Adrenal gland (tissue), 12 donors: ENCODE measurements around the gene NUTM2E. TPM values are rescaled to one million over a fixed set of nuclear protein-coding genes. Genes with fewer than 3 reads are reported as not detected.
"Not testable (repeated sequence)": the region's sequence is repeated elsewhere in the genome, so short reads cannot be mapped to it uniquely, and the experiment has no call there.

Experiments used
- DNase-seq, 7 donors: peaks; one replicate each; pipeline ENCODE4 v3.0.0-alpha.2; 2019 to 2020
- H3K27ac ChIP-seq, 5 donors: fragments of 200-600 bp; sonication (generic) in 4 of 5; 1 replicate in 3 of 5; 2 replicates in 2 of 5; pipeline versions ENCODE4 v1.5.1 to v1.8.0; 2016 to 2020; ENCODE audit warnings: mild to moderate bottlenecking in 1 of 5
- H3K27me3 ChIP-seq: fragments of 200-600 bp; 2 replicates; pipeline ENCODE4 v1.8.0; 2021
- H3K36me3 ChIP-seq, 2 donors: fragments of 200-600 bp; replicated peaks in 1 of 2; 1 replicate in 1 of 2; 2 replicates in 1 of 2; pipeline versions ENCODE4 v1.5.1 to v1.8.0; 2018 to 2022
- H3K4me1 ChIP-seq, 2 donors: fragments of 200-600 bp; replicated peaks in 1 of 2; 1 replicate in 1 of 2; 2 replicates in 1 of 2; pipeline versions ENCODE4 v1.5.1 to v1.8.0; 2018 to 2021
- H3K4me3 ChIP-seq, 4 donors: fragments of 200-600 bp; sonication (generic) in 3 of 4; one replicate each; pipeline ENCODE4 v1.5.1; 2016 to 2018
- H3K9me3 ChIP-seq, 3 donors: fragments of 200-600 bp; sonication (generic) in 1 of 3; replicated peaks in 1 of 3; 1 replicate in 2 of 3; 2 replicates in 1 of 3; pipeline versions ENCODE4 v1.5.1 to v1.8.0; 2016 to 2021
- WGBS, 4 donors: extraction: QIAGEN DNeasy Blood & Tissue Kit in 2 of 4; methylation state at CpG; one replicate each; pipeline versions ENCODE4 v1.1.5 to v1.1.7; 2013 to 2017; 5-methylcytosine and 5-hydroxymethylcytosine counted together
- intact Hi-C, 2 donors: fragments of 100-400 bp; cut with DNase I; formaldehyde crosslinking; loops; one replicate each; pipeline versions ENCODE4 v1.14.1 to v1.15.0; 2022 to 2023
- polyA plus RNA-seq, 3 donors: library from polyadenylated mRNA; stranded (reverse); fragments of 200-250 nt in 2 of 3; fragments of 350-450 nt in 1 of 3; fragmentation: Illumina TruSeq in 1 of 3; extraction: RNeasy Lipid Tissue Mini Kit (QIAGEN cat#74804) in 1 of 3; gene quantifications; one replicate each; pipeline ENCODE4 v1.2.3, GENCODE V29; 2013 to 2014
- total RNA-seq, 9 donors: library from RNA; depleted of rRNA in 4 of 9; stranded (reverse); fragments of >200 nt in 4 of 9; fragments of 120-200 nt in 1 of 9; fragmentation: NEBNext Ultra II Directional in 1 of 9; extraction: Animal tissue kit (Norgen Biotek cat#: 25700) in 1 of 9; gene quantifications; one replicate each; pipeline versions ENCODE4 v1.1.0 to v1.2.4, GENCODE V29; 2013 to 2023
- donor health status: healthy with polysubstance abuse.
- donor health status: Bipolar disorder and iron deficiency.
- donor health status: DM: yes; HTN: yes; CAD: no.
- donor health status: DM: no; HTN: no; CAD: no.
- donor health status: DM: no; HTN: no; CAD: no.
- donor health status: DM: yes; HTN: yes; CAD: no.

NUTM2E gene
- total and polyA plus RNA-seq, 12 donors: 0.11 to 0.30 (median 0.12) TPM; not detected in 9

DNA sequence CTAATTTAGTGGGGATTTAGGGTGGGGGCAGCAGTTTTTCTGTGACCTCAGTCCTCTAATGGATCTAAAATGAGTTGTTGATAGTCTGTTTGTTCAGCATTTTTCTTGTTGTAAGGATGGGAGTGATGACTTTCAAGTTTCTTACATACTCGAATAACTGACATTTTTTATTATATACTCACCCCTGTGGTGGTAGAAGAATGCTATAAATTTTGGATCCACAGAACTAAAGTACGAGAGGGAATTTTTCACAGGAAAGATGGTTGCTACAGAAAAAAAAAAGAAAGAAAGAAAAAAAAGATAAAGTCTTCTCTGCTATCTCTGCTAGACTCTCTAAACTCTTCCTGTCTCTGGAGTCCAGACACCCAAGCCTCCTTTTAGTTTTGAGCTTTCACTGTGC is 20.7 kb upstream of the NUTM2E start:
- H3K4me1 ChIP-seq, H3K27me3 ChIP-seq, H3K27ac ChIP-seq, H3K4me3 ChIP-seq, H3K9me3 ChIP-seq, intact Hi-C loops, DNase-seq, H3K36me3 ChIP-seq: not testable (repeated sequence)
- WGBS, 4 donors: 74 to 90% (median 84%) methylated on average over 2 of the region's 2 CpGs

DNA sequence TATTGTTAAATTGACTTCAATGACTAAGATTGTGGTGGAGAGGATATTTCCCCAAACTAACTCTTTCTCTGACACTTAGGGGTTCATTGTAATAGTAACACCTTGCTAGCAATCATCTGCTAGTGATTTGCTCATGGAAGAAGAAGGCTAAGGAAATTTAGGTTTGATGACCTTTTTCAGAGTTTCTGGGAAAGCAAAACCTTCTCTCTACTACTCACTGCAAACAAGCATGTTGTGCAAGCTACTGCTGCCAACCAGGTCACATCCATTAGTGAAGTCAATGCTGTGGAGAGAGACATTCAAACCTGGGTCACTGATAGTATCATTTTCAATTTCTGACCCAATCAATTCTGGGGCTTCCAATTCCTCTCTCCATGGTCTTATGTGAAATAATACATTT is 14.6 kb upstream of the NUTM2E start:
- H3K27me3 ChIP-seq, intact Hi-C loops, H3K4me1 ChIP-seq, H3K27ac ChIP-seq, DNase-seq, H3K36me3 ChIP-seq, H3K4me3 ChIP-seq, H3K9me3 ChIP-seq: not testable (repeated sequence)

DNA sequence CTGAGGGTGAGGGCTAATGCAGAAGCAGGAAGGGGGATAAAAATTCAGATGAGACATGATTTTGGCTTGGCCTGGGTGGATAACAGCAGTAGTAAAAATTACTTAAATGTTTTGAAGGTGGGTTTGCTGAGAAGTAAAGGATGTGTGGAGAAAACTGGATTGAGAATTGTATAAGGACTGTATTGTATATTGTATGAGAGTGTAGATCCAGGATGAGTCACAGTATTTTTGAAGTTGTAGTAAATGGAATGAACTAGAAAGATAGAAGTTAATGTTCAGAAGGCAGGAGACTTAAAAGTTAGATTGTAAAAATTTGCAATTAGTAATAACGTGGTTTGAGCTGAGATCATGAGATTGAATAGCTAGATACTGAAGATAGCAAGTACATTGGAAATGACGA is 10.2 kb upstream of the NUTM2E start:
- H3K9me3 ChIP-seq, H3K27me3 ChIP-seq, H3K27ac ChIP-seq, H3K36me3 ChIP-seq, H3K4me1 ChIP-seq, intact Hi-C loops, H3K4me3 ChIP-seq, DNase-seq: not testable (repeated sequence)
- WGBS, 4 donors: 63% methylated on average over 1 of the region's 2 CpGs; no CpG with 5 or more reads in 3 of the 4 donors

DNA sequence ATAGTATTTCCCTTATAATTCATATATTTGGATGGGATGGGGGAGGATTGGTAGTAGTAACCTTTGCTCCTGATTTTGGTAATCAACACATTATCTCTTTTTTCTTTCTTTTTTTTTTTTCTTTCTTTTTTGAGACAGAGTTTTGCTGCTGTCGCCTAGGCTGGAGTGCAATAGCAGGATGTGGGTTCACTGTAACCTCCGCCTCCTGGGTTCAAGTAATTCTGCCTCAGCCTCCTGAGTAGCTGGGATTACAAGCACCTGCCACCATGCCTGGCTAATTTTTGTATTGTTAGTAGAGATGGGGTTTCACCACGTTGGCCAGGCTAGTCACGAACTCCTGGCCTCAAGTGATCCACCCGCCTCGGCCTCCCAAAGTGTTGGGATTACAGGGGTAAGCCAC is 3.2 kb upstream of the NUTM2E start:
- H3K27me3 ChIP-seq, intact Hi-C loops, H3K9me3 ChIP-seq, H3K27ac ChIP-seq, H3K4me3 ChIP-seq, H3K36me3 ChIP-seq, DNase-seq, H3K4me1 ChIP-seq: not testable (repeated sequence)
- 85 to 94% (median 94%) methylated on average over 6 of the region's 6 CpGs for WGBS, 4 donors

DNA sequence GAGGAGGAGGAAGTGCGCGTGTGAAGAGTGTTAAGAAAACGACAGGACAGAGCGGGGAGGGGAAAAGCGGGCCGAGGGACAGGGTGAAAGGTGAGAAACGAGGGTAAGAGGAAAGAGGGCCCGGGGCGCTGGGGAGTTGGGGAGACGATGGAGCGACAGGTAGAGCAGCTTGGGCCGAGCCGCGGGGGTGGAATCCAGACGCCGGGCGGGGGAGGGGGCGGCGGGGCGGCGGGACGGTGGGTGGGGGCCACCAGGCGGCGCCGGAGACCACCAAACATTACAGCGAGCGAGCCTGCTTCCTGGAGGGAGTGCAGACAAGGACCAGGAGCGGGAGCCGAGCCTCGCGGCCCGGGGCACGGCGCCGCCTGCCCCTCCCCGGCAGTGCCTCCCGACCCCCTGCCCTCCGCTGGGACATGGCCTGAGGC is 940 bp upstream of the NUTM2E start:
- 0 to 1% (median 1%) methylated on average over 1 to 18 of the region's 38 CpGs; no CpG with 5 or more reads in 1 of the 4 donors for WGBS, 4 donors
- Histone ChIP-seq H3K27ac (peak overlapping the region in 2 of 5 donors; percentile 62 to 95), H3K4me3 (peak overlapping the region in 1 of 4 donors; percentile 82)
- H3K4me1 ChIP-seq, H3K27me3 ChIP-seq, H3K9me3 ChIP-seq, H3K36me3 ChIP-seq, intact Hi-C loops: not testable (repeated sequence)
- DNase-seq: peak in 5 of 7 donors; percentile 14 to 64 (median 24)

DNA sequence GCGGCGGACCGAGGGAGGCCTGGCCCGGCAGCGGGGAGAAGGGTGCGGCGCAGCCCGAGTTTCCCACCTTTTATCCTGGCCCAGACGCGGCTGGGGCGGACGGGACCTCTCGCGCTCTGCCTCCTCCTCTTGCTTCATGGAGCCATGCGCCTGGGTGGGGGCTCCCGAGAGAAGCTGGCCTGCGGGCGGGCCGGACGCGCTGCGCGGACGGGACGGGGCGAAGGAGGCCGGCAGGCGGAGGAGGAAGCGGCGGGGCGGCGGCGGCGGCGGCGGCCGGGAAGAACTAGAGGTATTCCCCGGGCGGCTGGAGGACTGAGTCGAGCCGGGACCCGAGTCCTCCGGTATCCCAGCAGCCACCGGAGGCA is 426 bp upstream of the NUTM2E start:
- H3K4me1 ChIP-seq, H3K27me3 ChIP-seq, H3K36me3 ChIP-seq, intact Hi-C loops, H3K9me3 ChIP-seq: not testable (repeated sequence)
- peak overlapping the region in 3 of 4 donors; percentile 4 to 82 (median 68) for H3K4me3 ChIP-seq
- WGBS, 4 donors: 0% methylated on average over 6 to 38 of the region's 44 CpGs; no CpG with 5 or more reads in 2 of the 4 donors
- peak overlapping the region in 4 of 5 donors; percentile 62 to 95 (median 82) for H3K27ac ChIP-seq
- DNase-seq: peak in 3 of 7 donors; percentile 17 to 55 (median 21)

DNA sequence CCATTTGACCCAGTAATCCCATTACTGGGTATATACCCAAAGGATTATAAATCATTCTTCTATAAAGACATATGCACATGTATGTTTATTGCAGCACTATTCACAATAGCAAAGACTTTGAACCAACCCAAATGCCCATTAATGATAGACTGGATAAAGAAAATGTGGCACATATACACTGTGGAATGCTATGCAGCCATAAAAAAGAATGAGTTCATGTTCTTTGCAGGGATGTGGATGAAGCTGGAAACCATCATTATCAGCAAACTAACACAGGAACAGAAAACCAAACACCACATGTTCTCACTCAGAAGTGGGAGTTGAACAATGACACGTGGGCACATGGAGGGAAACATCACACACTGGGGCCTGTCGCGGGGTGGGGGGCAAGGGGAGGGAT is 7.3 kb downstream of the NUTM2E start:
- H3K9me3 ChIP-seq, intact Hi-C loops, H3K27ac ChIP-seq, H3K4me3 ChIP-seq, H3K4me1 ChIP-seq, H3K36me3 ChIP-seq, DNase-seq, H3K27me3 ChIP-seq: not testable (repeated sequence)
- WGBS, 4 donors: 74 to 84% (median 80%) methylated on average over 3 of the region's 3 CpGs

DNA sequence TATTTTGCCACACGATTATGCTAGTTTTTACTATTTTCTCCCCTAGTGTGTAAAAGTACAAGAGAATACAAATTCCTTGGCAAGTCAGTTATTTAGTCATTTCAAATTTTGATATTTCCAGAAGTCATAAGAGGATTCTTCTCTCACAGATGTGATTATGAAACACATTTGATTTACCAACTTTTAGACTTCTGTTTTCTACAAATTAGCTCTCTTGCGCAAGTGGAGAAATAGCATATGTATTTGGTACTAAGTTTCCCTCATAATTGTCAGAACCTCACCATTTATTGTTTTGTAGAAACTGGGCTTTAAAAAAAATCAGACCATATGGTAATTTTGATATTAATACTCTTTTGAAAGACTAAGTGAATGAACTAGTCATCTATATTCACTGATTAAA is 9.4 kb downstream of the NUTM2E start:
- H3K9me3 ChIP-seq, DNase-seq, H3K4me3 ChIP-seq, H3K27ac ChIP-seq, H3K27me3 ChIP-seq, intact Hi-C loops, H3K4me1 ChIP-seq, H3K36me3 ChIP-seq: not testable (repeated sequence)
- WGBS, 4 donors: 90 to 100% (median 96%) methylated on average over 1 of the region's 2 CpGs

DNA sequence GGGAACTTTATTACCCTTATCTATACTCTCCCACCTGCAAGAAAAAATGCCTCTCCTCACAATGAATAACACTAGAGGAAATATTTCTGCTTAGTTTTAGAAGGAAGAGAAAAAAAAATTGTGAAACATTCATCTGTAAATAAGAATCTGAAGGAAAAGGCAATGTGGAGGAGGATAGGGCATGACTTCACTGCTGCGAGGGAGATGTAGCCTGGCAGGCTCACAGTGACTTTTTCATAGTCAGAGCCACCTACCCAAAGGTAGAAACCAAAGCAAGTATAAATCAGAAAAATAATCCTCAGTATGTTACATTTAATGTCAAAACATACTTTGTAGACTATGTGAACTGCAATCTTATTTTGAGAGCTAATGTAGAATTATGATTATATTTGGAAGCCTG is 10.4 kb downstream of the NUTM2E start:
- H3K4me1 ChIP-seq, H3K27ac ChIP-seq, H3K9me3 ChIP-seq, DNase-seq, H3K27me3 ChIP-seq, intact Hi-C loops, H3K36me3 ChIP-seq, H3K4me3 ChIP-seq: not testable (repeated sequence)
- WGBS, 4 donors: 53 to 61% (median 58%) methylated on average over 1 of the region's 1 CpG

DNA sequence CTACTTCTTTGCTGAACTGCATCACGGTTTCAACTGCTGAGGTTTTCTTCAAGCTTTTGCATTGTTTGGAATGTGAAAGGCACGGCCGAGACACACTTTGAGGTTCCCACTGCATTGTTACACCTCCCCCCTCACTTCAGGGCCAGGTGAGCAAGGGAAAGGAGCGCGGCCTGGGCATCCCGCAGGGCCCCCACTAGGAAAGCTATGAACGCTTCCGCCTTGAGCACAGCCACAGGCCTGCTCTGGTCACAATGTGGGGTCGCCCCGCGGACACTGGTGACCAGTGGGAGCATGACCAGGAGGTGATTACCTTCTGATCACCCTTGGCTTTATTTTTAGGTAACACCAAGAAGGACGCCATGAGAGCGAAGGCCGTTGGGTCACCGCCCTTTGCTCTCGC is 11.9 kb downstream of the NUTM2E start:
- DNase-seq, H3K36me3 ChIP-seq, intact Hi-C loops, H3K27ac ChIP-seq, H3K4me1 ChIP-seq, H3K27me3 ChIP-seq, H3K4me3 ChIP-seq, H3K9me3 ChIP-seq: not testable (repeated sequence)
- WGBS, 4 donors: 70 to 79% (median 77%) methylated on average over 2 to 9 of the region's 16 CpGs; no CpG with 5 or more reads in 1 of the 4 donors

DNA sequence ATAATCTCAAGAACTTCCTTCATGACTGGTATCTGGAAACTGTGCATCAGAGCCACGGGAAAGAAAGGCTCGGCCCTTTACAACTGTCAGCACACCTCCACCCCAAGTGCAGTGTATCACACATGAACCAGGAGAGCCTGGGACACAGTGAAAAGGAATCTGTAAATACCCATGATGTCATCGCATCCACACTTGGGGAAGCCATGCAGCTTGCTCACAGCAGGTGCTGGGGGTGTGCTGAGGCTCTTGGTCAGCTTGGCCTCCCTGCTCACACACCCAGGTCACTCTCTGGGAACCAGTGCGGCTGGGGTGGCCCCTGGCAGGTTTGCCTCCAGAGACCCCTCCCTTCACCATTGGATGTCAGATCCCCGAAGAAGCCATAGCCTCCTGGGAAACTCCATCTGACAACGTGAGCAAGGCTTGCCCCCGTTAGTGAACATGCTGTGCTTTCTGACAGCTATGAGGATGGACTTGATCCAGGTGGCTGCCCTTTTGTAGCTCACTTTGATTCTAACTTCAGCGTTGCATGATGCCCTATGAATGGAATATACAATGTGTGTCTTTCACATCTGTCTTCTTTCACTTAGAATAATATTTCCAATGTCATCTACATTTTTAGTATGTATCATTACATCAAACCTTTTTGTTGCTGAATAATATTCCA is 26.8 kb downstream of the NUTM2E start:
- 70 to 78% (median 76%) methylated on average over 2 to 6 of the region's 8 CpGs for WGBS, 4 donors
- H3K27ac ChIP-seq, H3K4me1 ChIP-seq, H3K9me3 ChIP-seq, intact Hi-C loops, H3K36me3 ChIP-seq, DNase-seq, H3K27me3 ChIP-seq, H3K4me3 ChIP-seq: not testable (repeated sequence)
